SK-N-SH treated with all-trans-retinoic acid at 6 μM for 48 hours (cell line): Measurements from ENCODE around the gene FAM25G.
"Not testable (repeated sequence)": the region's sequence is repeated elsewhere in the genome, so short reads cannot be mapped to it uniquely, and the experiment has no call there.

Experiments
- ATAC-seq: fragments of 200-7000 bp; cut with Tn5 transposase; 3 replicates; pipeline ENCODE4 v1.9.1; 2020; ENCODE audit warnings: mild to moderate bottlenecking, moderate library complexity
- ARNTL ChIP-seq: fragments of 450-650 bp; formaldehyde crosslinking; IDR thresholded peaks from 2 replicates; pipeline ENCODE4 v1.5.0; 2020; ENCODE audit warnings: low read depth, mild to moderate bottlenecking, moderate library complexity, borderline replicate concordance
- BACH2 ChIP-seq: fragments of 250-450 bp; sonication (Bioruptor Pico); IDR thresholded peaks from 2 replicates; pipeline ENCODE4 v1.9.0; 2021; ENCODE audit warnings: mild to moderate bottlenecking, borderline replicate concordance
- CREB5 ChIP-seq: fragments of 250-450 bp; sonication (Bioruptor Pico); IDR thresholded peaks from 2 replicates; pipeline ENCODE4 v1.5.1; 2020; ENCODE audit warnings: low read depth, mild to moderate bottlenecking, moderate library complexity
- CSDC2 ChIP-seq: fragments of 250-450 bp; sonication (Bioruptor Pico); IDR thresholded peaks from 2 replicates; pipeline ENCODE4 v1.5.0; 2020; ENCODE audit warnings: mild to moderate bottlenecking, moderate library complexity
- ESRRG ChIP-seq: fragments of 250-450 bp; sonication (Bioruptor Pico); IDR thresholded peaks from 2 replicates; pipeline ENCODE4 v1.6.1; 2021; ENCODE audit warnings: mild to moderate bottlenecking
- GLIS3 ChIP-seq: fragments of 250-450 bp; sonication (Bioruptor Pico); IDR thresholded peaks from 2 replicates; pipeline ENCODE4 v1.5.0; 2020; ENCODE audit warnings: mild to moderate bottlenecking, moderate library complexity
- ISL1 ChIP-seq: fragments of 250-450 bp; sonication (Bioruptor Pico); IDR thresholded peaks from 2 replicates; pipeline ENCODE4 v2.1.2; 2022; ENCODE audit warnings: mild to moderate bottlenecking, moderate library complexity
- OSR1 ChIP-seq: fragments of 250-450 bp; sonication (Bioruptor Pico); IDR thresholded peaks from 2 replicates; pipeline ENCODE4 v1.8.0; 2022; ENCODE audit warnings: moderate library complexity, mild to moderate bottlenecking, inconsistent platforms
- PATZ1 ChIP-seq: fragments of 250-450 bp; sonication (Bioruptor Pico); IDR thresholded peaks from 2 replicates; pipeline ENCODE4 v1.8.0; 2020; ENCODE audit warnings: mild to moderate bottlenecking, moderate library complexity, borderline replicate concordance
- POU6F1 ChIP-seq: fragments of 250-450 bp; sonication (Bioruptor Pico); IDR thresholded peaks from 2 replicates; pipeline ENCODE4 v1.8.0; 2021; ENCODE audit warnings: low read depth, mild to moderate bottlenecking, moderate library complexity, borderline replicate concordance
- RARB ChIP-seq: fragments of 250-450 bp; sonication (Bioruptor Pico); IDR thresholded peaks from 2 replicates; pipeline ENCODE4 v1.8.0; 2021; ENCODE audit warnings: mild to moderate bottlenecking, moderate library complexity
- SNAI2 ChIP-seq: fragments of 250-450 bp; sonication (Bioruptor Pico); IDR thresholded peaks from 2 replicates; pipeline ENCODE4 v1.5.0; 2020; ENCODE audit warnings: mild to moderate bottlenecking, moderate library complexity
- TCF4 ChIP-seq: fragments of 250-450 bp; sonication (Bioruptor Pico); IDR thresholded peaks from 2 replicates; pipeline ENCODE4 v1.8.0; 2021; ENCODE audit warnings: mild to moderate bottlenecking, moderate library complexity, borderline replicate concordance
- TOX ChIP-seq: fragments of 250-450 bp; sonication (Bioruptor Pico); IDR thresholded peaks from 2 replicates; pipeline ENCODE4 v1.8.0; 2021; ENCODE audit warnings: mild to moderate bottlenecking, moderate library complexity, borderline replicate concordance
- TSHZ2 ChIP-seq: fragments of 250-450 bp; sonication (Bioruptor Pico); IDR thresholded peaks from 2 replicates; pipeline ENCODE4 v1.5.0; 2020; ENCODE audit warnings: mild to moderate bottlenecking, moderate library complexity
- ZFP3 ChIP-seq: fragments of 250-450 bp; sonication (Bioruptor Pico); IDR thresholded peaks from 2 replicates; pipeline ENCODE4 v1.5.0; 2020; ENCODE audit warnings: mild to moderate bottlenecking, moderate library complexity
- ZFP30 ChIP-seq: fragments of 450-650 bp; formaldehyde crosslinking; IDR thresholded peaks from 2 replicates; pipeline ENCODE4 v1.5.0; 2022; ENCODE audit warnings: mild to moderate bottlenecking, moderate library complexity
- ZNF565 ChIP-seq: fragments of 450-650 bp; formaldehyde crosslinking; conservative IDR thresholded peaks from 2 replicates; pipeline ENCODE4 v1.5.0; 2020; ENCODE audit warnings: low read depth, mild to moderate bottlenecking, moderate library complexity
- ZNF70 ChIP-seq: fragments of 450-650 bp; formaldehyde crosslinking; IDR thresholded peaks from 2 replicates; pipeline ENCODE4 v1.5.0; 2020; ENCODE audit warnings: mild to moderate bottlenecking, moderate library complexity
- ZNF8 ChIP-seq: fragments of 450-650 bp; formaldehyde crosslinking; IDR thresholded peaks from 2 replicates; pipeline ENCODE4 v1.5.0; 2020; ENCODE audit warnings: mild to moderate bottlenecking, moderate library complexity

FAM25G gene

GRCh38 chr10:47457528-47457820 lies 34.0 kb downstream of the FAM25G start:
- no peak for ATAC-seq
- TF ChIP-seq RARB (CRISPR knock-in tag) (no peak), ZNF565 (CRISPR knock-in tag) (no peak), ZNF8 (CRISPR knock-in tag) (no peak), GLIS3 (CRISPR knock-in tag) (no peak), OSR1 (CRISPR knock-in tag) (no peak), ARNTL (CRISPR knock-in tag) (no peak), CREB5 (CRISPR knock-in tag) (no peak), POU6F1 (CRISPR knock-in tag) (no peak), BACH2 (CRISPR knock-in tag) (no peak), CSDC2 (CRISPR knock-in tag) (no peak), ESRRG (CRISPR knock-in tag) (no peak), ZNF70 (CRISPR knock-in tag) (no peak), SNAI2 (CRISPR knock-in tag) (no peak), TSHZ2 (CRISPR knock-in tag) (no peak), ZFP3 (CRISPR knock-in tag) (no peak), ZFP30 (CRISPR knock-in tag) (no peak), TOX (CRISPR knock-in tag) (no peak)

GRCh38 chr10:47456794-47457527 lies 34.5 kb downstream of the FAM25G start:
- TF ChIP-seq TCF4 (CRISPR knock-in tag) = no peak
- no peak for ATAC-seq

- no peak for ATAC-seq
- TF ChIP-seq OSR1 (CRISPR knock-in tag) (no peak), ZNF70 (CRISPR knock-in tag) (no peak), ZNF8 (CRISPR knock-in tag) (no peak), ISL1 (CRISPR knock-in tag) (no peak), ZNF565 (CRISPR knock-in tag) (no peak), GLIS3 (CRISPR knock-in tag) (no peak), SNAI2 (CRISPR knock-in tag) (no peak)
These were observed 35.3 kb downstream of the FAM25G start for GRCh38 chr10:47456079-47456785.

- not testable (repeated sequence) for ATAC-seq
These were observed 36.0 kb downstream of the FAM25G start for GRCh38 chr10:47455350-47456078.

- no peak for ATAC-seq
- no peak for TF ChIP-seq PATZ1
- no peak for TF ChIP-seq TOX (CRISPR knock-in tag)
- no peak for TF ChIP-seq CSDC2 (CRISPR knock-in tag)
- TF ChIP-seq RARB (CRISPR knock-in tag) = no peak
- TF ChIP-seq ZFP3 (CRISPR knock-in tag) = no peak
- no peak for TF ChIP-seq TSHZ2 (CRISPR knock-in tag)
- no peak for TF ChIP-seq ZNF70 (CRISPR knock-in tag)
- TF ChIP-seq ZFP30 (CRISPR knock-in tag) = no peak
- no peak for TF ChIP-seq ISL1 (CRISPR knock-in tag)
- no peak for TF ChIP-seq BACH2 (CRISPR knock-in tag)
These were observed 36.8 kb downstream of the FAM25G start for GRCh38 chr10:47454780-47455058.
